GM18502 (cell line): Measurements from ENCODE around the gene BLVRA.
A peak's percentile ranks its signal among the peaks of the same experiment; 100 is the strongest.
"Not testable (repeated sequence)": the region's sequence is repeated elsewhere in the genome, so short reads cannot be mapped to it uniquely, and the experiment has no call there.

Source experiments
- ATAC-seq: cut with Tn5 transposase; IDR thresholded peaks from one replicate; pipeline ENCODE4 v1.9.1; 2021; ENCODE audit warnings: mild to moderate bottlenecking; ENCODE audit not compliant: unreplicated experiment, poor library complexity

Gene BLVRA

GRCh38 chr7:43767311-43767710 lies 8.8 kb downstream of the BLVRA start:
- ATAC-seq = no peak

GRCh38 chr7:43768201-43768886 lies 9.9 kb downstream of the BLVRA start:
- no peak for ATAC-seq

GRCh38 chr7:43768887-43769272 lies 10.4 kb downstream of the BLVRA start:
- ATAC-seq = no peak

GRCh38 chr7:43769281-43769680 lies 10.8 kb downstream of the BLVRA start:
- ATAC-seq = no peak

GRCh38 chr7:43769791-43770465 lies 11.4 kb downstream of the BLVRA start:
- no peak for ATAC-seq

GRCh38 chr7:43771128-43771527 lies 12.6 kb downstream of the BLVRA start:
- ATAC-seq = no peak

- no peak for ATAC-seq
Measured at GRCh38 chr7:43771573-43771972, 13.1 kb downstream of the BLVRA start.

GRCh38 chr7:43773268-43773667 lies 14.8 kb downstream of the BLVRA start:
- ATAC-seq = not testable (repeated sequence)

GRCh38 chr7:43775255-43775654 lies 16.8 kb downstream of the BLVRA start:
- ATAC-seq = not testable (repeated sequence)

GRCh38 chr7:43778293-43779044 lies 20.0 kb downstream of the BLVRA start:
- ATAC-seq = not testable (repeated sequence)

GRCh38 chr7:43779045-43779812 lies 20.7 kb downstream of the BLVRA start:
- ATAC-seq = no peak

GRCh38 chr7:43781726-43782607 lies 23.5 kb downstream of the BLVRA start:
- ATAC-seq = no peak

GRCh38 chr7:43782768-43783555 lies 24.5 kb downstream of the BLVRA start:
- no peak for ATAC-seq

- ATAC-seq = peak; percentile 5
Measured at GRCh38 chr7:43784030-43784584, 25.6 kb downstream of the BLVRA start.

GRCh38 chr7:43784585-43785087 lies 26.2 kb downstream of the BLVRA start:
- ATAC-seq = peak; percentile 98

- ATAC-seq = no peak
Measured at GRCh38 chr7:43785420-43785819, 26.9 kb downstream of the BLVRA start.

GRCh38 chr7:43787771-43788170 lies 29.3 kb downstream of the BLVRA start:
- no peak for ATAC-seq

GRCh38 chr7:43790006-43790405 lies 31.5 kb downstream of the BLVRA start:
- ATAC-seq = no peak
